ENCODE measurements around the gene PRR23E. TPM values are rescaled to one million over a fixed set of nuclear protein-coding genes. Genes with fewer than 3 reads are reported as not detected.

PRR23E gene
- total and polyA plus RNA-seq, 3 experiments from 2014 or later = not detected

GRCh38 chr3:127161236-127161635, 31.7 kb upstream of the PRR23E start:
- peaks cover 3% of the 10 kb centered on the region for H3K27me3 ChIP-seq (ENCODE audit: insufficient read depth, low read length, poor library complexity, severe bottlenecking)
- no peak overlapping the region for H3K4me3 Mint-ChIP-seq

GRCh38 chr3:127161973-127162579, 30.9 kb upstream of the PRR23E start:
- no peak overlapping the region for H3K4me3 ChIP-seq (ENCODE audit: low read length)
- H3K9me3 ChIP-seq (ENCODE audit: low read length) = no peaks in the 10 kb centered on the region
- ChIA-PET CTCF (no interaction called here), POLR2A (no interaction called here)
- H3K27me3 ChIP-seq (ENCODE audit: insufficient read depth, low read length, poor library complexity, severe bottlenecking) = peaks cover 3% of the 10 kb centered on the region
- Mint-ChIP-seq H3K27me3 (peaks cover 6 to 21% of the 10 kb centered on the region in 2 donors), H3K9me3 (no peaks in the 10 kb centered on the region), H3K4me1 (no peaks in the 10 kb centered on the region), H3K27ac (no peak overlapping the region), H3K4me3 (no peak overlapping the region), H3K36me3 (no peaks in the 10 kb centered on the region)
- H3K27ac ChIP-seq (ENCODE audit: low read depth, low read length) = no peak overlapping the region
- H3K36me3 ChIP-seq (ENCODE audit: insufficient read depth, low read length) = no peaks in the 10 kb centered on the region
- DNase-seq = no peak
- no peaks in the 10 kb centered on the region for H3K4me1 ChIP-seq (ENCODE audit: insufficient read depth, low read length)

More at GRCh38 chr3:127161236-127161635, 31.7 kb upstream of the PRR23E start:
- Histone ChIP-seq H3K27ac (ENCODE audit: low read depth, low read length) (no peak overlapping the region), H3K9me3 (ENCODE audit: low read length) (no peaks in the 10 kb centered on the region), H3K4me3 (ENCODE audit: low read length) (no peak overlapping the region), H3K4me1 (ENCODE audit: insufficient read depth, low read length) (no peaks in the 10 kb centered on the region), H3K36me3 (ENCODE audit: insufficient read depth, low read length) (no peaks in the 10 kb centered on the region)
- Mint-ChIP-seq H3K9me3 (no peaks in the 10 kb centered on the region), H3K36me3 (no peaks in the 10 kb centered on the region), H3K27me3 (peaks cover 6 to 15% of the 10 kb centered on the region in 2 donors), H3K27ac (no peak overlapping the region), H3K4me1 (no peaks in the 10 kb centered on the region)
- ChIA-PET CTCF (no interaction called here), POLR2A (no interaction called here)
- DNase-seq = no peak

- H3K9me3 Mint-ChIP-seq = no peaks in the 10 kb centered on the region
- Histone ChIP-seq H3K27ac (ENCODE audit: low read depth, low read length) (no peak overlapping the region), H3K9me3 (ENCODE audit: low read length) (no peaks in the 10 kb centered on the region), H3K27me3 (ENCODE audit: insufficient read depth, low read length, poor library complexity, severe bottlenecking) (peaks cover 3% of the 10 kb centered on the region), H3K4me1 (ENCODE audit: insufficient read depth, low read length) (no peaks in the 10 kb centered on the region), H3K36me3 (ENCODE audit: insufficient read depth, low read length) (no peaks in the 10 kb centered on the region), H3K4me3 (ENCODE audit: low read length) (no peak overlapping the region)
- H3K4me3 Mint-ChIP-seq = no peak overlapping the region
- no peak overlapping the region for H3K27ac Mint-ChIP-seq
- POLR2A ChIA-PET = no interaction called here
- CTCF ChIA-PET = no interaction called here
- no peaks in the 10 kb centered on the region for H3K4me1 Mint-ChIP-seq
- peaks cover 4 to 25% of the 10 kb centered on the region in 2 donors for H3K27me3 Mint-ChIP-seq
- H3K36me3 Mint-ChIP-seq = no peaks in the 10 kb centered on the region
- no peak for DNase-seq
Observed at GRCh38 chr3:127162947-127163645, 29.8 kb upstream of the PRR23E start.

GRCh38 chr3:127164615-127165014, 28.3 kb upstream of the PRR23E start:
- Mint-ChIP-seq H3K27me3 (peaks cover 6 to 35% of the 10 kb centered on the region in 2 donors), H3K4me3 (no peak overlapping the region), H3K27ac (no peak overlapping the region), H3K9me3 (no peaks in the 10 kb centered on the region), H3K4me1 (no peaks in the 10 kb centered on the region), H3K36me3 (no peaks in the 10 kb centered on the region)
- CTCF ChIA-PET = no interaction called here
- H3K4me3 ChIP-seq (ENCODE audit: low read length) = no peak overlapping the region
- H3K36me3 ChIP-seq (ENCODE audit: insufficient read depth, low read length) = no peaks in the 10 kb centered on the region
- POLR2A ChIA-PET = no interaction called here
- no peak for DNase-seq
- no peak overlapping the region for H3K27ac ChIP-seq (ENCODE audit: low read depth, low read length)
- H3K4me1 ChIP-seq (ENCODE audit: insufficient read depth, low read length) = no peaks in the 10 kb centered on the region
- H3K27me3 ChIP-seq (ENCODE audit: insufficient read depth, low read length, poor library complexity, severe bottlenecking) = peaks cover 3% of the 10 kb centered on the region
- H3K9me3 ChIP-seq (ENCODE audit: low read length) = no peaks in the 10 kb centered on the region

- H3K27ac Mint-ChIP-seq = no peak overlapping the region
- H3K4me3 ChIP-seq (ENCODE audit: low read length) = no peak overlapping the region
- ChIA-PET CTCF (no interaction called here), POLR2A (no interaction called here)
- no peaks in the 10 kb centered on the region for H3K9me3 Mint-ChIP-seq
- H3K4me1 Mint-ChIP-seq = no peaks in the 10 kb centered on the region
- no peak for DNase-seq
- no peak overlapping the region for H3K4me3 Mint-ChIP-seq
- H3K27me3 Mint-ChIP-seq = peaks cover 9 to 39% of the 10 kb centered on the region in 2 donors
- H3K36me3 ChIP-seq (ENCODE audit: insufficient read depth, low read length) = no peaks in the 10 kb centered on the region
- H3K4me1 ChIP-seq (ENCODE audit: insufficient read depth, low read length) = no peaks in the 10 kb centered on the region
- H3K9me3 ChIP-seq (ENCODE audit: low read length) = no peaks in the 10 kb centered on the region
- H3K27ac ChIP-seq (ENCODE audit: low read depth, low read length) = no peak overlapping the region
- H3K27me3 ChIP-seq (ENCODE audit: insufficient read depth, low read length, poor library complexity, severe bottlenecking) = peaks cover 3% of the 10 kb centered on the region
- H3K36me3 Mint-ChIP-seq = no peaks in the 10 kb centered on the region
Observed at GRCh38 chr3:127165036-127165435, 27.9 kb upstream of the PRR23E start.

- Mint-ChIP-seq H3K36me3 (no peaks in the 10 kb centered on the region), H3K27me3 (peaks cover 12 to 35% of the 10 kb centered on the region in 2 donors), H3K4me3 (no peak overlapping the region), H3K4me1 (no peaks in the 10 kb centered on the region), H3K9me3 (no peaks in the 10 kb centered on the region), H3K27ac (no peak overlapping the region)
- no peaks in the 10 kb centered on the region for H3K36me3 ChIP-seq (ENCODE audit: insufficient read depth, low read length)
- POLR2A ChIA-PET = no interaction called here
- no peak for DNase-seq
- peaks cover 3% of the 10 kb centered on the region for H3K27me3 ChIP-seq (ENCODE audit: insufficient read depth, low read length, poor library complexity, severe bottlenecking)
- no peaks in the 10 kb centered on the region for H3K9me3 ChIP-seq (ENCODE audit: low read length)
- no peaks in the 10 kb centered on the region for H3K4me1 ChIP-seq (ENCODE audit: insufficient read depth, low read length)
- CTCF ChIA-PET = no interaction called here
- H3K4me3 ChIP-seq (ENCODE audit: low read length) = no peak overlapping the region
- H3K27ac ChIP-seq (ENCODE audit: low read depth, low read length) = no peak overlapping the region
Observed at GRCh38 chr3:127165694-127166485, 27.0 kb upstream of the PRR23E start.

GRCh38 chr3:127166501-127167065, 26.3 kb upstream of the PRR23E start:
- Mint-ChIP-seq H3K27ac (no peak overlapping the region), H3K36me3 (no peaks in the 10 kb centered on the region), H3K4me1 (no peaks in the 10 kb centered on the region), H3K4me3 (no peak overlapping the region), H3K27me3 (peaks cover 12 to 37% of the 10 kb centered on the region in 2 donors), H3K9me3 (no peaks in the 10 kb centered on the region)
- peaks cover 3% of the 10 kb centered on the region for H3K27me3 ChIP-seq (ENCODE audit: insufficient read depth, low read length, poor library complexity, severe bottlenecking)
- CTCF ChIA-PET = no interaction called here
- H3K4me3 ChIP-seq (ENCODE audit: low read length) = no peak overlapping the region
- H3K27ac ChIP-seq (ENCODE audit: low read depth, low read length) = no peak overlapping the region
- H3K9me3 ChIP-seq (ENCODE audit: low read length) = no peaks in the 10 kb centered on the region
- POLR2A ChIA-PET = no interaction called here
- no peak for DNase-seq
- H3K4me1 ChIP-seq (ENCODE audit: insufficient read depth, low read length) = no peaks in the 10 kb centered on the region
- H3K36me3 ChIP-seq (ENCODE audit: insufficient read depth, low read length) = no peaks in the 10 kb centered on the region
